GM12864 (cell line): Measurements from ENCODE around the gene FOXL1.

ENCODE experiments used
- DNase-seq: peaks from one replicate; pipeline ENCODE4 v3.0.0-alpha.2; 2011; ENCODE audit warnings: low read depth
- H3K4me3 ChIP-seq: 2 replicates; pipeline ENCODE4 v1.5.1; 2011; ENCODE audit warnings: mild to moderate bottlenecking, low read depth, low read length, control low read depth
- CTCF ChIP-seq: IDR thresholded peaks from 2 replicates; pipeline ENCODE4 v1.5.1; 2011; ENCODE audit warnings: low read depth, mild to moderate bottlenecking, moderate library complexity, low read length, control low read depth, inconsistent platforms; ENCODE audit errors: missing control alignments

FOXL1 gene

GRCh38 chr16:86605950-86606349 lies 27.6 kb downstream of the FOXL1 start:
- TF ChIP-seq CTCF: no peak
- no peak for DNase-seq
- no peak overlapping the region for H3K4me3 ChIP-seq

DNA sequence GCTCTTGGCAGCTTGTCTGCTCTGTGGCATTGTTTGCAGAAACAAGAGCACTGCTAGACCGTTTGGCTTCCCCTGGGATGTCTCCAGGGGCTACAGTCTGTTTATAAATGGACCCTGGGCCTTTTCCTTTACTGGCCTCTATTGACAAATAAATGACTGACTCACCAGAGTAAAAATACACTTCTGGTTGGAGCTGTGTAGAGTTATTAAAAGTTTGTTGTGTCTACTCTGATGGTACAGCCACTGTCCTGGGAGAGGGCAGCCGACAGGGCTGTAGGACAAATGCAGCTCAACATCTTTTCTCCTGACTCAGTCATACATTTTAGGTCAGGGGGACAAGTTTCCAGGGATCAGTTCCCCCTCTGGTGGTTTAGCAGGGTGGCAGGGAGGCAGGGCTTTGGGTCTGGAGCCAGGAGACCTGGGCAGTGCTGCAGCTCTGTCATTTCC lies 30.0 kb downstream of the FOXL1 start:
- H3K4me3 ChIP-seq: no peak overlapping the region
- TF ChIP-seq CTCF: no peak
- DNase-seq: no peak

DNA sequence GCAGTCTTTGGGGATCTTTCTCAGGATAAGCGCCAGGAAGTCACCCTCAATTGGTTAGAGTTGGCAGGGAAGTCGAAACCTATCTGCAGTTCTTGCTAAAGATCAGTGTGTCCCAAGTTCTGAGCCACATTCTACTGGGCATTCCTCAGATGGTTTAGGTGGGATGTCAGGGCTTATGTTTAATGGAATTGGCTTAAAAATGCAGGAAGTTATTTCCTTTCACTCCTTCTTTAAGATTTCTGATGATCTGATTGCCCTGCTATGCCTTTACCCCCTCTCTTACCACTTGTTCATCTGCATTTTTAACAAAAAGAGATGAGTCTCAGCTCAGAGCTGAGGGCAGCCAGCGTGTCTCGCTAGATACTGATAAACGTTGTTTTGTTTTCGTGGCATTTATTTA lies 30.8 kb downstream of the FOXL1 start:
- no peak for TF ChIP-seq CTCF
- H3K4me3 ChIP-seq: no peak overlapping the region
- no peak for DNase-seq

GRCh38 chr16:86609661-86610060 lies 31.3 kb downstream of the FOXL1 start:
- no peak for DNase-seq
- no peak overlapping the region for H3K4me3 ChIP-seq
- no peak for TF ChIP-seq CTCF

GRCh38 chr16:86610779-86611524 lies 32.6 kb downstream of the FOXL1 start:
- H3K4me3 ChIP-seq: no peak overlapping the region
- no peak for DNase-seq
- no peak for TF ChIP-seq CTCF

DNA sequence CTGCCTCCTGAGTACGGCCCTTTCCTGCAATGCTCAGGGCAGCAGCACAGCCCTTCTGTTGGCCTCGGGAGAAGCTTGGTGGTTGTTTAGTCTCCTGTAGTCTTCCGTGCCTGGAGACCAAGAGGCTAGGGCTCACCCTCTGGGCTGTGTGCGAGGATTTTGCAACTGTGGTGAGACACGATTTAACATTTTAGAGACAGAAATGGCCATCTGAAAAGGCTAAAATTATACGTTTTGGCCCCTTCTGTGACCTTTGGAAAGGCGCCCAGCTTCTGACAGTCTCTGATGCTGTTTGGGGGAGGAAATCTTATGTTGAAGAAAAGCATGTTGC lies 33.1 kb downstream of the FOXL1 start:
- no peak for DNase-seq
- H3K4me3 ChIP-seq: no peak overlapping the region
- TF ChIP-seq CTCF: no peak

DNA sequence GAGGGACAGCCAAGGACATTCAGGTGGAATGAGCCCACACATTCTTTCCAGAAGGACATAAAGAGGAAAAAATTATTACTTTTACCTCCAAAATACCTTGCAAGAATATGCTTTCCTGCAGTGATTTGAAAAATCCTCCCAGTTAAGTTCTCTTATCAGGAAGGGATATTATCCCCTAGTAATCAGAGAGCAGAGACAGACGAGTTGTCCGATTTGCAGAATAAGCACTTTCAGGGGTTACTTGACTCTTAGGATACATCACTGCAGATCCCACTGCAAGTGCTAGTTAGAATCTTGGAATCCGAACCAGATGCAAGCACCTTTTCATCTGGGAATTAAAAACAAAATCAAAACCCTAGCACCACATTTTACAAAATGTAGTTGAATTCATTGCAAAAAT lies 33.6 kb downstream of the FOXL1 start:
- no peak for TF ChIP-seq CTCF
- no peak overlapping the region for H3K4me3 ChIP-seq
- no peak for DNase-seq
